ENCODE data around the gene FMO3.

The FMO3 gene

DNA sequence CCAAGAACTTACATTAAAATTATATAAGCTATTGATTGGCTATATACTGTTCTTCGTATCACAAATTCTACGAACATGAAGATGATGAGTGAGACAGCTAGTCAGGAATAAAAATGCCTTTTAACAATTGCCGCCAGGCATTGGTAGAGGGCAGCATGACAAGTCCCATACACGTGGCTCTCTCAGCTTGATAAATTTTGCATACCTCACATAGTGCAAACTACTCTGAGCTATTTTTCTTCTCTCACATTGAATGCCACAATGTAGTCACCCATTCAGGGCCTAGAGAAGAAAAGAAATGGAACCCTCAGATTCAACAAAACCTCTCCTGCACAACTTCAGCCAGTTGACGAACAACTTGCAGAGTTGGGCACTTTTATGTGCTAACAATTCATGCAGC is 67.4 kb downstream of the FMO3 start:
- DNase-seq, result no peak

DNA sequence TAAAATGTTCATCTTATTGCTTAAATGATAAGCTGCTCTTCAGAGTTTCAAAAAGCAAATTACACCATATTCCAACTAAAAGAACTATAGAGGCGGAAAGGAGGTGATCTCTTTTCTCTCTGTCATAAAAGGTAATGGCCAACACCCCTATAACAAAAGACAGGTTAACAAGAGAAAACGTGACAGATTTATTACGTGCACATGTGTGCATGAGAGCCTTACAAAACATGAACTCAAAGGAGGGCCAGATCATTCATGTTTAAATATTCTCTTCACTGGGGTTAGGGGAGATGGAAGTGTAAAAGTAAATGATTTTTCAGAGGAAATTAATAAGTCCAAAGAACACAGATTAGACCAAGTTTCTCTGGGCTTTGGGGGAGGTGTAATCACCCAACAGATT is 67.8 kb downstream of the FMO3 start:
- DNase-seq, result no peak

DNA sequence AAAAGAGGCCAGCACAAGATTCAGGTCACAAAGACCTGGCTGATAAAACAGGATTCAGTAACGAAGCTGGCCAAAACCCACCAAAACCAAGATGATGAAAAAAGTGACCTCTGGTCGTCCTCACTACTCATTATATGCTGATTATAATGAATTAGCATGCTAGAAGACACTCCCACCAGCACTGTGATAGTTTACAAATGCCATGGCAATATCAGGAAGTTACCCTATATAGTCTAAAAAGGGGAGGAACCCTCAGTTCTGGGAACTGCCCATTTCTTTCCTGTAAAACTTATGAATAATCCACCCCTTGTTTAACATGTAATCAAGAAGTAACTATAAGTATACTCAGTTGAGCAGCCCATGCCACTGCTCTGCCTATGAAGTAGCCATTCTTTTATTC is 68.4 kb downstream of the FMO3 start:
- no peak for DNase-seq

DNA sequence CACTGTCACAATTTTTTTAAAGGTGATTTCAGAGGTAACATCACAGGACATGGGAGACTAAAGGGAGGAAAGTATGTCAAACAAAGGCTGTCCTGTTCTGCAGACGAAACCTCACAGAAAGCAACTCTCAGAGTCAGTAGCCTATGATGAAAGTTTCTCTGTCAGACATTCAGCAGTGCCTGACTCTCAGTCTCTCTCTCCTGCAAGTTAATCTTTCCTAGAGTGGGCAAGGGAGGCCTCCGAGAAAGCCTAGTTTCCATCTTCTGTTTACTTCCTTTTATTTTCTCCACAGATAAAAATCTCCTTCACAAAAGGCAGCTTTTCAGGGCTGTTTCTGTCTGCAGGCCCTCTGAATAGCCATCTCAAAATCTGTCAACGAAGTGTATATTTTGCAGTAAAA is 69.5 kb downstream of the FMO3 start:
- DNase-seq, result no peak

DNA sequence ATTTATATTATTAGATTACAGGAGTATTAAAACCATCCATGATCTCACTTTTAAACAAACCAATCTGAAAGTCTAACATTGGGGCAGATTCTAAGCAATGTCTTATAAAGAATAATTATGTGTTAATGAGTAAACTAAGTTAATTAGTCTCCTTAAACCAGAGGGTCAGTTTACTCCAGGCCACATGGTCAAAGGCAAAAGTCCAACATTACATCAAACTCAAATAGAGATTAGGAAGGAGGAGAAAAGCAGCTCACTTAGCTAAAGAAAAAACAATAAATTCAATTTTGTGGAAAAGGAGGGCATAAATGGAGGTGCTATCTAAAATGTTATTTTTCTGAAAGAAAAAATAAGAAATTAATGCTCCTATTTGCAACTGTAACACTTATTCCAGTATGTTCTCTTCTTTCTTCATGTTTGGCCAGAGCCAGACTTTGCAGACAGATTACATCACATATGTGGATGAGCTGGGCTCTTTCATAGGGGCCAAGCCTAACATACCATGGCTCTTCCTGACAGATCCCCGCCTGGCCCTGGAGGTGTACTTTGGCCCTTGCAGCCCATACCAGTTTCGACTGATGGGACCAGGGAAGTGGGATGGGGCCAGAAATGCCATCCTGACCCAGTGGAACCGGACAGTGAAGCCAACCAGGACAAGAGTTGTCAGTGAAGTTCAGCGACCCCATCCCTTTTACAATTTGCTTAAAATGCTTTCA is 70.1 kb downstream of the FMO3 start:
- no peak for DNase-seq

DNA sequence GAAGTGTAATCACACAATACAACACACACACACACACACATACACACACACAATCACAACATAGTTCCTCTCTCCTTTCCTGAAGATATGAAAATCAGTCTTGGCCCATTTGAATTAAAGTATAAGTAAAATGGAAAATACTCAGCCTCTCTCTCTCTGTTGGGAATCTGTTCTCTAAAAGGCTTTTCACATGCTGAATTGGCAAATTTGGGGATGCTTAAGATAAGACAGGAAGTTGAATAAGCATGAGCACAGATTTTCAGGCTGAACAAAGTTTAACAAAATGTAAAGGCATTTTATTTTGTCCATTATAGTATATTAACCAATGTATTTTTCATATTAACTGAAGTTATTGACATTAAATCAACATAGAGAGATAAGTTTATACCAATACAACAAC is 70.7 kb downstream of the FMO3 start:
- no peak for DNase-seq

DNA sequence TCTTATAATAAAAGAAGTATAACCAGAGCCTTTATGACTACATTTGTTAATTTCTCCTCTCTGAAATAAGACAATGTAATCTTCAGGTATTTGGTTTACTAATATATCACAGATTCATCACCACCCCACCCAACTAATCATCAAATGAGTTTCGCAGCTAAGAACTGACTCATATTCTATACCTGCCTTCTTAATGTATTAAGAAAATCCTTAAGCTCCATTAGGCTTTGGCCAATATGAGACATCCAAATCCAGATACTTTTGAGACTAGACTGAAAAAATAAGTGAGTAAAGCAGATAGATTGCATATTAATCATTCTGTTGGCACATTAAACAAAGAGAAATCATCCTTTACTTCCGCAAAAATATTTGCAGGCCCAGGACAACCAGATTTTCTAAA is 75.7 kb downstream of the FMO3 start:
- DNase-seq, result no peak

Measured in anterior cingulate cortex (tissue), 58 donors.